Activated naive CD8-positive, alpha-beta T cell (primary cell): Measurements from ENCODE around the gene NLRP3.

Source experiments
- H3K27ac Mint-ChIP-seq: one replicate; pipeline ENCODE4 v1.8.0; 2021; ENCODE audit warnings: mixed read lengths
- H3K27me3 Mint-ChIP-seq: one replicate; pipeline ENCODE4 v1.8.0; 2021; ENCODE audit warnings: mixed read lengths
- H3K36me3 Mint-ChIP-seq: one replicate; pipeline ENCODE4 v1.8.0; 2021; ENCODE audit warnings: mixed read lengths
- H3K4me1 Mint-ChIP-seq: one replicate; pipeline ENCODE4 v1.8.0; 2021; ENCODE audit warnings: low read depth, mixed read lengths
- H3K4me3 Mint-ChIP-seq: one replicate; pipeline ENCODE4 v1.8.0; 2021; ENCODE audit warnings: mild to moderate bottlenecking, mixed read lengths
- H3K9me3 Mint-ChIP-seq: one replicate; pipeline ENCODE4 v1.8.0; 2021; ENCODE audit warnings: low read depth, mixed read lengths

Gene NLRP3

DNA sequence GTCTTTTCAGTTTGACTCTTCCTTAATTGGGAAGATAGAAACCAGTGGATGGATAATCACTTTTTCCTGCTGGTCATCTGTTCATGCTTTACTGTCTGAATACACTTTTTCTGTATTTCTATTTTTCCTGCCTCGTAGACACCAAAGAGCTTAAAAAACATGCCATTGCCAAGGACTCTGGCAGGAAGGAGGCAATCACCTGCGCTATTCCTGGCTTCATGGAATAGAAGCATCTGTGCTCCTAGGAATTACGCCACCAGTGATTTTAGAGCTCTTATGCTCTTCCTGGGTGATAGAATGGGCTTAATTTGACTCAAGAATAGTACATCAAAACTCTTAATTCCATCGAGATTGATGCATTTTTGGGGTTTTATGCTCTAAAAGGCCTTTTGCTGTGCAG, 26.2 kb downstream of the NLRP3 start:
- Mint-ChIP-seq H3K36me3 (peaks cover 32% of the 10 kb centered on the region), H3K9me3 (no peaks in the 10 kb centered on the region), H3K27me3 (no peaks in the 10 kb centered on the region), H3K4me1 (no peaks in the 10 kb centered on the region), H3K4me3 (no peak overlapping the region), H3K27ac (no peak overlapping the region)

DNA sequence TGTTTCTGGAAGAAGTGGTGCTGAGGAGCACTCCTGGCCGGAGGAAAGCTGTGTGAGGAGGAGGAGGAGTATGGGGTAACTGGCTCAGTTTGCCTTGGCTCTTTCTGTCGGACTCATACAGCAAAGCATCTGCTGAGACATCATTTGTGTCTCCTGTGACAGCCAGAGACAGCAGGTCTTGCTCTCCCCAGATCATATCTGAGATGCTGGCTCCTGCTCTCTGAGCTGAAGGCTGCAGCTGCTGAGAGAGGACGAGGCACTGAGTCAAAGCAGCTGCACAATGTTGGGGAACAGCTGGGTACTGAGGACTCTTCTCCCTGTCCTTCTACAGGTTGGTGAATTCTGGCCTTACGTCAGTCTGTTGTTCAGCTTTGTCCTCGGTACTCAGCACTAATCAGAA, 27.7 kb downstream of the NLRP3 start:
- H3K4me1 Mint-ChIP-seq = no peaks in the 10 kb centered on the region
- no peaks in the 10 kb centered on the region for H3K9me3 Mint-ChIP-seq
- H3K36me3 Mint-ChIP-seq = peaks cover 28% of the 10 kb centered on the region
- no peaks in the 10 kb centered on the region for H3K27me3 Mint-ChIP-seq
- no peak overlapping the region for H3K4me3 Mint-ChIP-seq
- no peak overlapping the region for H3K27ac Mint-ChIP-seq

DNA sequence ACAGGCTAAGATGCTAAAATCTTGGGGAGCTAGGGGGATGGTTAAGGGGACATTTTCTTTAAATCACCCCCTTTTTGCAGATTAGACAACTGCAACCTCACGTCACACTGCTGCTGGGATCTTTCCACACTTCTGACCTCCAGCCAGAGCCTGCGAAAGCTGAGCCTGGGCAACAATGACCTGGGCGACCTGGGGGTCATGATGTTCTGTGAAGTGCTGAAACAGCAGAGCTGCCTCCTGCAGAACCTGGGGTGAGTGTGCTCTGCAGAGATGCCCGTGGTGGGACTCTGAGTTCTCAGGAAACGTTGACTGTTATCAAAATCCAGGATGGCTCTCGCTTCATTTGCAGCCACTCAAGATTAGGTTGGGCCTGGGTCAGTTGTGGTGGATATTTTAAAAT, 28.6 kb downstream of the NLRP3 start:
- H3K4me3 Mint-ChIP-seq = no peak overlapping the region
- H3K27ac Mint-ChIP-seq = no peak overlapping the region
- H3K27me3 Mint-ChIP-seq = no peaks in the 10 kb centered on the region
- no peaks in the 10 kb centered on the region for H3K9me3 Mint-ChIP-seq
- H3K4me1 Mint-ChIP-seq = no peaks in the 10 kb centered on the region
- peaks cover 21% of the 10 kb centered on the region for H3K36me3 Mint-ChIP-seq

DNA sequence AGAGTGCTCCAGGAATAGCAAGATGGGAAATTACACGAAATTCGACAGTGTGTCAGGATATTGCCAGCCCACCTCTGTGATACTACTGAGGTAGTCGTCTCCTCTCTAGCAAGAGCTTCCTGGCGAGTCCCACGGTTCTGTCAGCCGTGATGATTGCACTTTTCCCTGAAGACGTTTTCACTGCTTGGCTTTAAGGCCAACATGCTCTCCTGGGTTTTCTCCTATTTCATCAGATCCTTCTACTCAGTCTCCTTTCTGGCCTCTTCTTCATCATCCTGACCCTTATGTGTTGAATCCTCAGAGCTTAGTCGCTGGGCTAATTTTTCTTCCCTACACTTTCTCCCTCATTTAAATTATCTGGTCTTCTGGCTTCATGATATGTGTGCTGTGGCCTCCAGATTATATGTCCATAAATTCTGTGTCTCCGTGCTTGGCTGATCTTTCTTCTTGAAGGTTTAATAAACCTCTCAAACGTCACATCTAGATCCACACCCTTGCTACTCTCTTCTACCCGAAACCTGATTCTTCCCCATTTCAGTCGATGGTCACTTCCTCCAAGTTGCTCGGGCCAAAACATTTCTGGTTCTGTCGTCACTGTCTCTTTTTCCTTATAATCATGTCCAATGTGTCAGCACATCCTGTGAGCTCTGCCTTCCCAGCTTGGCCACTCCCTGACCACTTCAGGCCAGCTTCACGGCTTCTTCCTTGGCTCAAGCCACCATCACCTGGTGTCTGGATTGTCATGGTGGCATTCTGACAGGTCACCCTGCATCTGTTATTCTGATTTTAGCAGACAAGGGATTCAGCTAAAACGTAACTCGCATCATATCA, 29.8 kb downstream of the NLRP3 start:
- peaks cover 24% of the 10 kb centered on the region for H3K36me3 Mint-ChIP-seq
- peaks cover 6% of the 10 kb centered on the region for H3K4me1 Mint-ChIP-seq
- no peaks in the 10 kb centered on the region for H3K27me3 Mint-ChIP-seq
- no peaks in the 10 kb centered on the region for H3K9me3 Mint-ChIP-seq
- no peak overlapping the region for H3K4me3 Mint-ChIP-seq
- no peak overlapping the region for H3K27ac Mint-ChIP-seq

DNA sequence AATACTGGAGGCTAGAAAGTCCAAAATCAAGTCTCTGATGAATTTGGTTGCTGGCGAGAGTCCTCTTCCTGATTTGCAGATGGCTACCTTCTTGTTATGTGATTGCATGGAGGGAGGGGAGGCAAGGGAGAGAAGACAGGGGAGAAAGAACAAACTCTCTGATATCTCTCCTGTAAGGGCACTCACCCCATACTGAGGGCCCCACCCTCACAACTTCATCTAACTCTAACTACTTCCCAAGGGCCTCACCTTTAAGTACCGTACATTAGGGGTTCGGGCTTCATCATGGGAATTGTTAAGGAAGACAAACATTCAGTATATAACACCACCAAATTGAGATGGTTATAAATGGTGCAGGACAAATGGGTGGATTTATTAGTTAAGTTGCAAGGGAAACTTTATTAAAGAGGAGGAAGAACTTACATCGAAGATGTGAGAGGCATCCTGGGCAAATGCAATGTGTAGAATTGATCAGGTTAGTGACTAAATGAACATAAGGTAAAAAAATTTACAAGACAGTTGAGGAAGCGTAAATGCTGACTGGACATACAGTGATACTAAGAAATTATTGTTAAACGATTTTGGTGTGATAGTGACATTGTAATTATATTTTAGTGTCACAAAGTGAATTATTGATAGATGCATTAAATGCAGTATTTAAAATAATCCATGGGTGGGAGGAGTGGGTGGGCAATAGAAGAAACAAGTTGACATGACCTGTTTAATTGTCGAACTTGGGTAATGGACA, 31.4 kb downstream of the NLRP3 start:
- Mint-ChIP-seq H3K27ac (no peak overlapping the region), H3K27me3 (no peaks in the 10 kb centered on the region), H3K4me3 (peak overlapping the region; percentile 38), H3K9me3 (no peaks in the 10 kb centered on the region), H3K36me3 (peaks cover 23% of the 10 kb centered on the region), H3K4me1 (peaks cover 8% of the 10 kb centered on the region)

DNA sequence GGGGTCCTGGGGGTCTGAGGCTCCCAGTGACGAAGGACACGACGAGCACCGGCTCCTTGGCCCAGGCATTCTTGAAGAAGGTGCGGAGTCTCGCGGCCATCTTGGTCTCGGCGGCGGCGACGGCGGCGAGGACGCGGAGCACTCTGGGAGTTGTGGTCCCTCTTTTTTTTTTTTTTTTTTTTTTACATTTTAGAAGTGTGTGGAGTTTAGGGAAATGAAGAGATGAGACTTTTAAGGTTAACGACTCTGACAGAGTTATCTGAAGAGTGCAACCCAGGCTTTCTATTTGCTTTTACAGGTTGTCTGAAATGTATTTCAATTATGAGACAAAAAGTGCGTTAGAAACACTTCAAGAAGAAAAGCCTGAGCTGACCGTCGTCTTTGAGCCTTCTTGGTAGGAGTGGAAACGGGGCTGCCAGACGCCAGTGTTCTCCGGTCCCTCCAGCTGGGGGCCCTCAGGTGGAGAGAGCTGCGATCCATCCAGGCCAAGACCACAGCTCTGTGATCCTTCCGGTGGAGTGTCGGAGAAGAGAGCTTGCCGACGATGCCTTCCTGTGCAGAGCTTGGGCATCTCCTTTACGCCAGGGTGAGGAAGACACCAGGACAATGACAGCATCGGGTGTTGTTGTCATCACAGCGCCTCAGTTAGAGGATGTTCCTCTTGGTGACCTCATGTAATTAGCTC, 32.3 kb downstream of the NLRP3 start:
- peaks cover 23% of the 10 kb centered on the region for H3K36me3 Mint-ChIP-seq
- H3K27ac Mint-ChIP-seq = no peak overlapping the region
- peak overlapping the region; percentile 38 for H3K4me3 Mint-ChIP-seq
- H3K4me1 Mint-ChIP-seq = peaks cover 8% of the 10 kb centered on the region
- H3K9me3 Mint-ChIP-seq = no peaks in the 10 kb centered on the region
- no peaks in the 10 kb centered on the region for H3K27me3 Mint-ChIP-seq

DNA sequence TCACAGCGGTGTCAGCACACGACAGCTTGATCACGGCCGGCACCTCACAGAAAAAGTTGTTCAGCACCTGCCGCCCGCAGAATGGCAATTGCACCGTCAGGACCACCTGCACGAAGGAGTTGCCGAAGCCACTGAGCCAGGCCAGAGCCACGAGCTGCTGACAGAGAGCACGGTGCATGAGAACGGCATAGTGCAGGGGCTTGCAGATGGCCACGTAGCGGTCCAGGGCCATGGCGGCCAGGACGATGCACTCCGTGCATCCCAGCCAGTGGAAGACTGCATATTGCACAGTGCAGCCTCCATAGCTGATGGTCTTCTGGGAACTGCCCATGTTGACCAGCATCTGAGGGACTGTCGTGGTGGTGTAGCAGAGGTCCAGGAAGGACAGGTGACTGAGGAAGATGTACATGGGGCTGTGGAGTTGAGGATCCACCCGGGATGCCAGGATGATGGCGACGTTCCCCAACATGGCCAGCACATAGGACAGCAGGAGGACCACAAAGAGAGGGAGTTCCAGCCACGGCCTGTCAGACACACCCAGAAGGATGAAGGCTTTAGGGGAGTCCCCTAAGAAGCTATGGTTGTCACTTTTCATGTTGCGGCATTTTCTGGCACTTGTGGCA, 35.5 kb downstream of the NLRP3 start:
- no peaks in the 10 kb centered on the region for H3K9me3 Mint-ChIP-seq
- H3K36me3 Mint-ChIP-seq = peaks cover 15% of the 10 kb centered on the region
- H3K4me3 Mint-ChIP-seq = no peak overlapping the region
- H3K27me3 Mint-ChIP-seq = no peaks in the 10 kb centered on the region
- peaks cover 10% of the 10 kb centered on the region for H3K4me1 Mint-ChIP-seq
- no peak overlapping the region for H3K27ac Mint-ChIP-seq

DNA sequence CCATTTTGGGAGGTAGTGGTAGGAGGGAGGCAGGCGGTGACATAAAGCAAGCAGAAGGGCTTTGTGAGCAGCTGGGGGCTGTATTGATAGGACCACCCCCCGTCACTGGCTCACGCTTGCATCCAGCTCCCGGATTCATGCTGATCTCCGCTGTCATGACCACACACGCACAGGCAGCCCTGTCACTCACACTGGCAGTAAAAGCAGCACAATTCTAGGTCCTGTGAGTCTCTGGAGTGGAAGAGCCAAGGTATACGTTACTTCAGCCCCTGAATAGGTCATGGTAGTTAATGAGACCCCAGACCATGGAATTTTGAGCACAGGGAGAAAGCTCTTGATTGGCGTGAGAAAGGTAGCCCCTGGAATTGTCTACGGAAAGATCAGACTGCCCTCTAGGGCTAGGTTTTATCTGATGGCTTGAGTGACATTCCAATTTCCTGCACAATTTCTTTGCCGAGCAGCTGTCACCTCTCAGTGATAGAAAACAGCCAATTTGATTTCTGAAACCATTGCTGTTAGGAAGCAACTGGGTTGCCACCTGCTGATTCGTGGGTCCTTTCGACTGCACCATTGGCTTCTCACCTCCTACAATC, 36.6 kb downstream of the NLRP3 start:
- peaks cover 20% of the 10 kb centered on the region for H3K4me1 Mint-ChIP-seq
- H3K4me3 Mint-ChIP-seq = no peak overlapping the region
- H3K9me3 Mint-ChIP-seq = no peaks in the 10 kb centered on the region
- no peak overlapping the region for H3K27ac Mint-ChIP-seq
- H3K27me3 Mint-ChIP-seq = no peaks in the 10 kb centered on the region
- H3K36me3 Mint-ChIP-seq = peaks cover 5% of the 10 kb centered on the region

DNA sequence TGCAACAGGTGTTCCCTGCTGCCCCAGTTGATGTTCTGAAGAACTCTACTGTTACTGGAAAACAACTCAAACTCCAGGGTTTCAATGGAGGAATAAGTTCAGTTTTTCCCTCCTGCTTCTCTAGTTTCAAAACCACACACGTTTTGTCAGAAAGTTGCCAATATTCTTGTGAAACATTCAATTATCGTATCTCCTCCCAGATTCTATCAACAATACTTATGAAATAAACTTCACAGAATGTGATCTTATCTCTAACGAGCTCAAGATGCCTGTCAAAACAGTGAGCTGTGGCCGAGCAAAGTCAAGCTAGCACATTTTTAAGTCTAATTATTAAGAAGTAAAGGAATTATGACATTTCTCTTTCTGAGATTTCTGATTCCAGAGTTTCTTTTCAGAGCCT, 37.3 kb downstream of the NLRP3 start:
- H3K36me3 Mint-ChIP-seq = peaks cover 5% of the 10 kb centered on the region
- no peak overlapping the region for H3K4me3 Mint-ChIP-seq
- peaks cover 23% of the 10 kb centered on the region for H3K4me1 Mint-ChIP-seq
- no peaks in the 10 kb centered on the region for H3K27me3 Mint-ChIP-seq
- H3K27ac Mint-ChIP-seq = no peak overlapping the region
- no peaks in the 10 kb centered on the region for H3K9me3 Mint-ChIP-seq

DNA sequence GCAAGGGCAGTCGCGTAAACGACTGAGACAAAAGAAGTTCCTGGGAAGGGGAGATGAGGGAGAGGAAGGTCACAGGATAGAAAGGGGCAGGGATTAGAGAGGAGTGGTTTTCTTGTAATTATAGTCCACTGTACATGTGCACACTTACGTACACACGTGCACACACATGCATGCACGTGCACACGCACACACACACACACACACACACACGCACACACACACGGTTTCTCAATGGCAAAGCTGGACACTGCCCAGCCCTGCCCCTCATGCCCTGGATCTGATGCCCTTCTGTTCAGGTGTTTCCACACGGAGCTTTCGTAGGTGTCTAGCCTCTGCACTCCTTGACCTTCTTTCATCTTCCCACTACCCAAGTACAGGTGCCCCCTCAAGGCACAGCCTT, 38.0 kb downstream of the NLRP3 start:
- Mint-ChIP-seq H3K36me3 (peaks cover 5% of the 10 kb centered on the region), H3K4me1 (peaks cover 23% of the 10 kb centered on the region), H3K9me3 (no peaks in the 10 kb centered on the region), H3K27me3 (no peaks in the 10 kb centered on the region), H3K4me3 (no peak overlapping the region), H3K27ac (no peak overlapping the region)

DNA sequence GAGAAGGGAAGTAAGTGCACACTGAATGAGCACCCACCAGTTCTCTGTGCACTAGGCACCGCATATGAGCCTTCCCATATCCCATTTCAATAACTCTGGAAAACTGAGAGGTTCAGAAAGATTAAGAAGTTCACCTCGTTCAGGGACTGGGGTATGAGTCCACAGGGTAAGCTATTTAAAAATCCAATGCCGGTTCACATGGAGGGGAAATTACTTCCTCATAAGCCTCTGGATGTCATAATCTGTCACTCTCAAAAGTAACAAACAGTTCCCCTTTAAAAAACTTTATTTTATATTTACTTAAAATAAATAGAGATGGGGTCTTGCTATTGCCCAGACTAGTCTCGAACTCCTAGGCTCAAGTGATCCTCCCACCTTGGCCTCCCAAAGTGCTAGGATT, 40.0 kb downstream of the NLRP3 start:
- no peak overlapping the region for H3K4me3 Mint-ChIP-seq
- no peaks in the 10 kb centered on the region for H3K27me3 Mint-ChIP-seq
- H3K36me3 Mint-ChIP-seq = peaks cover under 1% of the 10 kb centered on the region
- H3K27ac Mint-ChIP-seq = no peak overlapping the region
- H3K4me1 Mint-ChIP-seq = peaks cover 15% of the 10 kb centered on the region
- H3K9me3 Mint-ChIP-seq = no peaks in the 10 kb centered on the region

DNA sequence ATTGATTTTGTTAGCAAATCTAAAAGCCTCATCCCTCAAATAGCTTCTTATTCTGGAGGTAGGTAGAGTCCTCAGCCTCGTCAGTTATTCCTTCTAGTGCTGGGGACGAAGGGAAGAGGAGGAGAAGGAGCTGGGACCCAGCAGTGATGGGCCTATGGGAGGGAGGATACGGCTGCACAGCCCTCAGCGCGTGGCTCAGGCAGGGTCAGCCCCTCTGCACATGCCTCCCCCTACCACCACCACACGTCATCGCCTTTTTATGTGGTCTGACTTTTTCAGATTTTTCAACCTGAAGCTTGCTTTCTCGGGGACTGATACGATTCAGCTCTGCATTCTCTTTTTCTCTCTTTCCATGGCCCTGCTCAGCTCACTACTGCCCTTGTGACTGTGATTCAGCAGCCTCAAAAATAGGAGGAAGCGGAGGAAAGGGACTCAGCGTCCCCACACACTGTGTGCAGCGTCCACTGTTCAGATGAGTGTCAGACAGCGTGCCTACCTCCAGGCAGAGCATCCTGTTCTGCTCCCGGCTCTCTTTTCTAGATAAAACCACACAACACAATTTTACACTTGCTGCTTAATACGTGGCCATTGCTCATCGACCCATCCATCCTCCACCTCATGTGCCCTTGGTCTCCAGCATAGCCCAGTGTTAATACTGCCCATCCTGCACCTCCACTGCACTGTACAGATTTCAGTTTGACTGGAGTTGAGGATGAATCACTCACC, 41.1 kb downstream of the NLRP3 start:
- Mint-ChIP-seq H3K9me3 (no peaks in the 10 kb centered on the region), H3K36me3 (no peaks in the 10 kb centered on the region), H3K27me3 (no peaks in the 10 kb centered on the region), H3K4me1 (peaks cover 15% of the 10 kb centered on the region), H3K27ac (peak overlapping the region; percentile 55), H3K4me3 (peak overlapping the region; percentile 65)

DNA sequence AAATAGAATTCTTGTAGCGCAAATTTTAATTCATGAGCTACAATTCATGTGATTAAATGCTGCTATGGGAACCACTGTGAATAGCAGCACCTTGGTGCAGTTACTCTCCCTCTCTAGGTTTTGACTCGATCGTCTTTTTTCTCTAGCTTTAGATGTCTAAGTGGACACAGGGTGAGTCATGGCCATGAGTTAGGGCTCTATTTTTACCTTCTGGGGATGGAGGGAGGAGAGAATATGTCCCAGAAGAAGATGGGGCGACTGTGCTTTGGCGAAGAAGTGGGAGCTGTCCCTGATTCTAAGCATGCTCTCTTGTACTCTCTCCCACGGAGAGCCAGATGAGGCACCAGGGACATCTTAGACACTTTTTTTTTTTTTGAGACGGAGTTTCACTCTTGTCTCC, 43.5 kb downstream of the NLRP3 start:
- Mint-ChIP-seq H3K27me3 (no peaks in the 10 kb centered on the region), H3K27ac (no peak overlapping the region), H3K4me1 (peaks cover 15% of the 10 kb centered on the region), H3K4me3 (no peak overlapping the region), H3K36me3 (no peaks in the 10 kb centered on the region), H3K9me3 (no peaks in the 10 kb centered on the region)

DNA sequence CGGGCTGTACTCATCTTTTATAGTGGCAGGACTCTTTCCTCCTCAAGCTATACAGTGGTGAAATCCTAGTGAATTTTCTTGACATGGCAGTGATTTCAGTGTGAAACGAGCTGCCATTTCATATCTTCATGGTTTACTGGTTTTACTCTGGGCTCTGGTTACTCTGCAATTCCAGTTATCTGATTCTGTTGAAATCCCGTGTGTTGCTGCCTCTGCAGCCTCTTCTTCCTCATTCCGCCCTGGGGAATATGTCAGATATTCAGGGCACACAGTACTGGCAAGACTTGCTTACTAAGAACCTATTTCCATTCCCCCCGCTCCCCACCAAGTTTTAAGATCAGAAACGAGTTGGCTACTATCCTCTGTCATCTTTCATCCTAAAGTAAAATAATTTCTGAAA, 49.8 kb downstream of the NLRP3 start:
- Mint-ChIP-seq H3K27ac (no peak overlapping the region), H3K36me3 (no peaks in the 10 kb centered on the region), H3K4me3 (no peak overlapping the region), H3K9me3 (no peaks in the 10 kb centered on the region), H3K4me1 (no peaks in the 10 kb centered on the region), H3K27me3 (peaks cover 3% of the 10 kb centered on the region)
